HepG2 (cell line): ENCODE measurements around the gene CRISPLD2. TPM values are rescaled to one million over a fixed set of nuclear protein-coding genes. Genes with fewer than 3 reads are reported as not detected.

ENCODE experiments used
- ATAC-seq: fragments of 200-7000 bp; cut with Tn5 transposase; 3 replicates; pipeline ENCODE4 v1.9.1; 2020; ENCODE audit warnings: mild to moderate bottlenecking, moderate library complexity
- BruUV-seq: library from RNA; stranded (reverse); fragments of 400-500 nt; replicated peaks from 2 replicates; lab custom pipeline; 2021; lab: Mats Ljungman, UMichigan
- CTCF ChIA-PET: fragments of 300-600 bp; formaldehyde crosslinking; extraction: SDS; loops from one replicate; lab custom pipeline; 2021; ENCODE audit warnings: low total read pairs, inconsistent platforms, low intra/inter-chr PET ratio; lab: Yijun Ruan, JAX
- POLR2A ChIA-PET: fragments of 350-600 bp; sonication (Branson Sonifier 250); formaldehyde crosslinking; loops from one replicate; lab custom pipeline; 2020; ENCODE audit warnings: antibody characterized with exemption, inconsistent platforms; lab: Yijun Ruan, JAX
- DNase-seq: peaks from one replicate; pipeline ENCODE4 v3.0.0-alpha.2; 2015; ENCODE audit warnings: low spot score
- FAIRE-seq: peaks from 3 replicates; lab custom pipeline; 2011; peaks lifted over from hg19 to GRCh38; lab: Jason Lieb, UNC
- H2AFZ ChIP-seq: one replicate; pipeline ENCODE4 v1.6.1; 2011; ENCODE audit warnings: low read length, inconsistent platforms
- H3K27ac ChIP-seq: fragments of 300-600 bp; 3 replicates; pipeline ENCODE4 v1.8.0; 2011; ENCODE audit warnings: mixed run types, mild to moderate bottlenecking, mixed read lengths, low read length, inconsistent platforms; ENCODE audit not compliant: insufficient read depth; ENCODE audit errors: extremely low read length
- H3K27me3 ChIP-seq, 2 experiments: fragments of 200-600 bp in 1 of 2; 2 replicates in 1 of 2; 3 replicates in 1 of 2; pipeline versions ENCODE4 v1.6.0 to v1.8.0; 2011; ENCODE audit warnings: low read length in 2 of 2, mild to moderate bottlenecking in 2 of 2, moderate library complexity in 2 of 2, inconsistent platforms in 1 of 2; ENCODE audit not compliant: insufficient read depth in 2 of 2, control insufficient read depth in 1 of 2
- H3K36me3 ChIP-seq, 2 experiments: fragments of 200-600 bp in 1 of 2; replicated peaks in 1 of 2; 2 replicates in 1 of 2; 3 replicates in 1 of 2; pipeline versions ENCODE4 v1.5.1 to v1.8.0; 2011; ENCODE audit warnings: low read length in 2 of 2, inconsistent platforms in 1 of 2; ENCODE audit not compliant: insufficient read depth in 2 of 2, control insufficient read depth in 1 of 2
- H3K4me1 ChIP-seq: 2 replicates; pipeline ENCODE4 v1.5.1; 2012; ENCODE audit warnings: low read length, inconsistent platforms; ENCODE audit not compliant: insufficient read depth
- H3K4me2 ChIP-seq: 2 replicates; pipeline ENCODE4 v1.6.0; 2011; ENCODE audit warnings: low read depth, low read length, inconsistent platforms
- H3K4me3 ChIP-seq, 3 experiments: fragments of 200-600 bp in 1 of 3; sonication (generic), shearing (Covaris generic) in 1 of 3; replicated peaks in 1 of 3; 2 replicates each; pipeline ENCODE4 v1.5.1; 2011 to 2016; ENCODE audit warnings: low read length in 3 of 3, inconsistent platforms in 2 of 3, low read depth in 2 of 3, mild to moderate bottlenecking in 2 of 3, control low read depth in 1 of 3, mixed read lengths in 1 of 3; ENCODE audit not compliant: insufficient read depth in 1 of 3
- H3K79me2 ChIP-seq: one replicate; pipeline ENCODE4 v1.6.1; 2011; ENCODE audit warnings: low read length, inconsistent platforms; ENCODE audit not compliant: insufficient read depth
- H3K9ac ChIP-seq: 2 replicates; pipeline ENCODE4 v1.6.0; 2011; ENCODE audit warnings: mild to moderate bottlenecking, low read depth, low read length, inconsistent platforms; ENCODE audit not compliant: insufficient read depth
- H3K9me3 ChIP-seq: 2 replicates; pipeline ENCODE4 v1.5.1; 2012; ENCODE audit warnings: mild to moderate bottlenecking, low read length
- H4K20me1 ChIP-seq: 2 replicates; pipeline ENCODE4 v1.6.0; 2011; ENCODE audit warnings: inconsistent platforms, mild to moderate bottlenecking, low read length, moderate library complexity; ENCODE audit not compliant: insufficient read depth
- EZH2 ChIP-seq: conservative IDR thresholded peaks from 2 replicates; pipeline ENCODE4 v1.6.1; 2012; ENCODE audit warnings: mild to moderate bottlenecking, low read depth, low read length, moderate library complexity
- KAT2B ChIP-seq: fragments of 150-350 bp; IDR thresholded peaks from 2 replicates; pipeline ENCODE4 v1.6.1; 2014; ENCODE audit warnings: low read depth, low read length, borderline replicate concordance
- KDM4B ChIP-seq: sonication (generic); formaldehyde crosslinking; IDR thresholded peaks from 2 replicates; pipeline ENCODE4 v1.4.0; 2020; ENCODE audit warnings: missing genetic modification reagents
- PITX1 ChIP-seq: sonication (generic); formaldehyde crosslinking; IDR thresholded peaks from 2 replicates; pipeline ENCODE4 v1.5.1; 2020; ENCODE audit warnings: mild to moderate bottlenecking, missing genetic modification reagents
- TFDP2 ChIP-seq: sonication (generic); formaldehyde crosslinking; IDR thresholded peaks from 2 replicates; pipeline ENCODE4 v1.4.0; 2020; ENCODE audit warnings: missing genetic modification reagents
- ZBTB40 ChIP-seq, 2 experiments: fragments of 450-650 bp in 1 of 2; sonication (generic) in 1 of 2; formaldehyde crosslinking in 1 of 2; IDR thresholded peaks; 2 replicates each; pipeline versions ENCODE4 v1.6.1 to v1.8.0; 2016 to 2022; ENCODE audit warnings: antibody characterized with exemption in 1 of 2, mild to moderate bottlenecking in 1 of 2, missing genetic modification reagents in 1 of 2
- ZNF329 ChIP-seq: sonication (generic); formaldehyde crosslinking; IDR thresholded peaks from 2 replicates; pipeline ENCODE4 v1.9.0; 2021; ENCODE audit warnings: low read depth, mild to moderate bottlenecking, missing genetic modification reagents
- ZNF891 ChIP-seq: sonication (generic); formaldehyde crosslinking; IDR thresholded peaks from 2 replicates; pipeline ENCODE4 v1.5.0; 2020; ENCODE audit warnings: mild to moderate bottlenecking, missing genetic modification reagents
- WGBS: methylation state at CpG from one replicate; pipeline ENCODE4 v1.1.6; 2017; ENCODE audit warnings: low lambda C conversion rate; 5-methylcytosine and 5-hydroxymethylcytosine counted together
- in situ Hi-C: cut with HindIII; loops from 2 replicates; pipeline ENCODE4 v1.10.0; 2017; ENCODE audit warnings: low pct_unique_long_range_greater_than_20kb; ENCODE audit not compliant: extremely low pct_ligation_motif_present
- intact Hi-C: fragments of 100-400 bp; cut with micrococcal nuclease; formaldehyde crosslinking; loops from one replicate; pipeline ENCODE4 v1.10.0; 2022; ENCODE audit not compliant: unreplicated experiment
- polyA plus RNA-seq, 8 experiments: library from polyadenylated mRNA; depleted of rRNA in 3 of 8; stranded (reverse) in 7 of 8; unstranded in 1 of 8; fragments of >200 nt; fragmentation: Illumina TruSeq in 4 of 8; extraction: Trizol in 4 of 8; gene quantifications; 2 replicates each; pipeline versions ENCODE4 v1.2.1 to v1.2.3, GENCODE V29; 2011 to 2016; ENCODE audit warnings: low read depth in 4 of 8, missing spikeins in 1 of 8, mixed read lengths in 1 of 8; ENCODE audit not compliant: insufficient read depth in 1 of 8
- total RNA-seq, 5 experiments: library from RNA; depleted of rRNA; stranded (reverse); fragments of >200 nt; fragmentation: Illumina TruSeq; extraction: Trizol; gene quantifications; 2 replicates each; pipeline ENCODE4 v1.2.3, GENCODE V29; 2016; ENCODE audit warnings: low read depth in 1 of 5

Gene CRISPLD2
- total and polyA plus RNA-seq, 2 of the 13 experiments (the other 11 are each of a cell fraction or from before 2014, with no cell fraction given) = 0.04 to 0.31 TPM

- no peak for DNase-seq
- TF ChIP-seq ZBTB40 (IDR thresholded peaks at IDR 0.05) = no peak
- no peak for TF ChIP-seq ZBTB40 (CRISPR knock-in tag; IDR thresholded peaks at IDR 0.05)
- no peak for TF ChIP-seq KDM4B
- no peak for TF ChIP-seq TFDP2 (CRISPR knock-in tag)
- no peak for TF ChIP-seq KAT2B
- no peak for TF ChIP-seq EZH2
- no peak for TF ChIP-seq ZNF329
- TF ChIP-seq ZNF891 (CRISPR knock-in tag) = no peak
- TF ChIP-seq PITX1 (CRISPR knock-in tag) = no peak
- TF ChIP-seq, all 625 proteins: peak for 0
- ChIA-PET POLR2A (no interaction called here), CTCF (no interaction called here)
- ATAC-seq = no peak
- no peak overlapping the region for H3K9ac ChIP-seq
- H4K20me1 ChIP-seq = no peaks in the 10 kb centered on the region
- H2AFZ ChIP-seq = no peak overlapping the region
- H3K4me1 ChIP-seq = peaks cover 12% of the 10 kb centered on the region; the same call in 1 of the 2 replicates
- no peaks in the 10 kb centered on the region for H3K79me2 ChIP-seq
- H3K4me3 ChIP-seq = no peak overlapping the region
- WGBS = 36% methylated on average over 15 of the region's 15 CpGs
- H3K27ac ChIP-seq = no peak overlapping the region
- BruUV-seq = no TSS peak
- H3K27me3 ChIP-seq = peaks cover 13 to 74% of the 10 kb centered on the region in 2 experiments
- in situ Hi-C loops (no loop called here), intact Hi-C loops (no loop called here)
- FAIRE-seq = no peak
- H3K9me3 ChIP-seq = no peaks in the 10 kb centered on the region
- H3K36me3 ChIP-seq = no peaks in the 10 kb centered on the region
- H3K4me2 ChIP-seq = no peak overlapping the region
These were observed 8.1 kb downstream of the CRISPLD2 start for GRCh38 chr16:84827897-84828296.
